Sigmoid colon (tissue), 3 donors: Measurements from ENCODE around the gene PRKCA.

Experiments used
- POLR2A ChIP-seq, 2 donors: fragments of 450-650 bp; IDR thresholded peaks; one replicate each; pipeline ENCODE4 v1.6.1; 2016; ENCODE audit warnings: antibody characterized with exemption in 2 of 2, mild to moderate bottlenecking in 2 of 2, moderate library complexity in 2 of 2
- TF ChIP-seq, protein P1 (sequence below), 4 experiments: fragments of 450-650 bp in 3 of 4; fragments of 200-600 bp in 1 of 4; IDR thresholded peaks; one replicate each; pipeline ENCODE4 v1.5.1; 2016 to 2019; ENCODE audit warnings: antibody characterized with exemption in 4 of 4, mild to moderate bottlenecking in 3 of 4, moderate library complexity in 2 of 4

DNA sequence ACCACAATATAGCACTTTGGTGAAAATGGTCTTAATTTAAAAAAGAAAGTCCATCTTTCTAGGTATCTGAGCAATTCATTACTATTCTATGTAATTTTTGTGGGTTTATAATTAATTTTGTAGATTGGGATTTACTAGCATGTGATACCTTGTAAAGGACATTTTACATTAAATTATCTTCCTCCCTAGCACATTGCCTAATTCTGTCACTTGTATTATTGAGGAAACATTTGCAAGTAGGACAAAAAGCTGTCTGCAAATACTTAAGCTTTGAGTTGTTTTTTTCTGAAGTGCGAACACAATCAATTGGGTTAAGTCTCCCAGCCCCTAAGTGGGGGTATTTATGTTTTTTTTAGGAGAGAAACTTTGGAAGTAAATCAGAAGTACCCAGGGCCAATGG lies 167.0 kb downstream of the PRKCA start:
- TF ChIP-seq POLR2A (IDR thresholded peaks at IDR 0.05) = no peak
- TF ChIP-seq, protein P1, sequence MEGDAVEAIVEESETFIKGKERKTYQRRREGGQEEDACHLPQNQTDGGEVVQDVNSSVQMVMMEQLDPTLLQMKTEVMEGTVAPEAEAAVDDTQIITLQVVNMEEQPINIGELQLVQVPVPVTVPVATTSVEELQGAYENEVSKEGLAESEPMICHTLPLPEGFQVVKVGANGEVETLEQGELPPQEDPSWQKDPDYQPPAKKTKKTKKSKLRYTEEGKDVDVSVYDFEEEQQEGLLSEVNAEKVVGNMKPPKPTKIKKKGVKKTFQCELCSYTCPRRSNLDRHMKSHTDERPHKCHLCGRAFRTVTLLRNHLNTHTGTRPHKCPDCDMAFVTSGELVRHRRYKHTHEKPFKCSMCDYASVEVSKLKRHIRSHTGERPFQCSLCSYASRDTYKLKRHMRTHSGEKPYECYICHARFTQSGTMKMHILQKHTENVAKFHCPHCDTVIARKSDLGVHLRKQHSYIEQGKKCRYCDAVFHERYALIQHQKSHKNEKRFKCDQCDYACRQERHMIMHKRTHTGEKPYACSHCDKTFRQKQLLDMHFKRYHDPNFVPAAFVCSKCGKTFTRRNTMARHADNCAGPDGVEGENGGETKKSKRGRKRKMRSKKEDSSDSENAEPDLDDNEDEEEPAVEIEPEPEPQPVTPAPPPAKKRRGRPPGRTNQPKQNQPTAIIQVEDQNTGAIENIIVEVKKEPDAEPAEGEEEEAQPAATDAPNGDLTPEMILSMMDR (IDR thresholded peaks at IDR 0.05) = no peak
